ENCODE measurements around the gene NUCKS1. TPM values are rescaled to one million over a fixed set of nuclear protein-coding genes. Genes with fewer than 3 reads are reported as not detected.

The NUCKS1 gene
- total and polyA plus RNA-seq, 2 of the 4 experiments (the other 2 are of a cell fraction), result 37.9 to 103 TPM

- H2AK5ac ChIP-seq (ENCODE audit: low read depth, low read length), result peak overlapping the region; percentile 97; the same call in 1 of the 2 replicates
- 0 out of 2 replicates have a peak, but pooled peaks cover 1% of the 10 kb centered on the region for H3K36me3 ChIP-seq (ENCODE audit: control insufficient read depth, insufficient read depth, low read length)
- H3K9me3 ChIP-seq (ENCODE audit: control insufficient read depth, insufficient read depth, low read length), result no peaks in the 10 kb centered on the region
- H3K27me3 ChIP-seq (ENCODE audit: control insufficient read depth, insufficient read depth, low read length), result no peaks in the 10 kb centered on the region
- peak overlapping the region; percentile 99 for H2AFZ ChIP-seq (replicated peaks; ENCODE audit: low read length, poor library complexity)
- BruUV-seq (replicated peaks), result no TSS peak
- ChIA-PET POLR2A (ENCODE audit: unreplicated experiment) (no interaction called here), CTCF (interaction anchor here (1.2 kb wide), 1 partner anchor 38 kb away, joined by 4 read pairs; no protein-coding TSS in a partner anchor)
- peak overlapping the region; percentile 41; the same call in 1 of the 2 replicates for H2BK20ac ChIP-seq (ENCODE audit: low read depth, low read length)
- intact Hi-C loops (cut with micrococcal nuclease), result loop anchor here (2.0 kb wide), 2 partner anchors 25 to 63 kb away; partner anchors contain the start of genes RAB29 and SLC41A1
- 0% methylated on average over 4 of the region's 81 CpGs; no CpG with 5 or more reads in 1 of the 2 experiments for WGBS, 2 experiments (ENCODE audit: extremely low coverage in 2 of 2, insufficient read length in 1 of 2)
- H3K23ac ChIP-seq (ENCODE audit: low read depth, low read length), result peak overlapping the region; percentile 96
- H3K4me2 ChIP-seq (ENCODE audit: low read depth, low read length), result peak overlapping the region; percentile 90
- H4K5ac ChIP-seq (ENCODE audit: low read depth, low read length), result peak overlapping the region; percentile 15; the same call in 1 of the 2 replicates
- peak overlapping the region; percentile 83 for H3K9ac ChIP-seq (ENCODE audit: low read depth, low read length)
- H2BK5ac ChIP-seq (ENCODE audit: low read depth, low read length, poor library complexity, severe bottlenecking), result peak overlapping the region; percentile 89
- peak overlapping the region; percentile 45; the same call in 1 of the 3 replicates for H2BK15ac ChIP-seq (ENCODE audit: low read depth, low read length)
- peak overlapping the region; percentile 95 for H2AK9ac ChIP-seq (replicated peaks; ENCODE audit: low read depth, low read length, poor library complexity)
- in situ Hi-C loops (cut with MboI; ENCODE audit: low sequenced_read_pairs), result no loop called here
- peak overlapping the region; percentile 91 for H3K56ac ChIP-seq (ENCODE audit: extremely low read depth, insufficient read depth, low read length)
- peaks cover 45% of the 10 kb centered on the region for H4K20me1 ChIP-seq (ENCODE audit: insufficient read depth, low read length)
- peak overlapping the region; percentile 88 for H3K27ac ChIP-seq (ENCODE audit: insufficient read depth, low read length)
- H2BK120ac ChIP-seq (ENCODE audit: low read depth, low read length), result peak overlapping the region; percentile 5; the same call in 1 of the 2 replicates
- DNase-seq (peak; percentile 95), ATAC-seq (ENCODE audit: low read depth) (peak; percentile 88)
- H3K18ac ChIP-seq (ENCODE audit: low read depth, low read length), result peak overlapping the region; percentile 50
- dilution Hi-C loops (cut with HindIII; ENCODE audit: low sequenced_read_pairs, unreplicated experiment), result no loop called here
- no peaks in the 10 kb centered on the region; the same call in 1 of the 2 replicates for H3K4me1 ChIP-seq (ENCODE audit: control insufficient read depth, insufficient read depth, low read length)
- H3K4me3 ChIP-seq (ENCODE audit: insufficient read depth, low read depth, low read length), result peak overlapping the region; percentile 67
- peak overlapping the region; percentile 90 for H3K14ac ChIP-seq (replicated peaks; ENCODE audit: low read depth, low read length)
- H3K4ac ChIP-seq (ENCODE audit: low read depth, low read length), result peak overlapping the region; percentile 92
- peak overlapping the region; percentile 89 for H4K91ac ChIP-seq (ENCODE audit: insufficient read depth, low read depth, low read length)
- peaks cover 6% of the 10 kb centered on the region for H3K9me1 ChIP-seq (ENCODE audit: insufficient read depth, low read length)
- H4K8ac ChIP-seq (ENCODE audit: low read depth in 2 of 2, low read length in 2 of 2), result peak overlapping the region; percentile 48 to 82; a peak in 3 of 4 replicates
- H3K79me1 ChIP-seq (ENCODE audit: low read depth in 1 of 2, low read length in 2 of 2), result peaks cover 0 to 17% of the 10 kb centered on the region in 2 experiments; a peak in 2 of 4 replicates
- TF ChIP-seq RAD21 (IDR thresholded peaks at IDR 0.05; ENCODE audit: low read length) (no peak; the same call in 1 of the 2 replicates), USF2 (IDR thresholded peaks at IDR 0.05; ENCODE audit: low read depth, low read length) (no peak), MAZ (IDR thresholded peaks at IDR 0.05; ENCODE audit: borderline replicate concordance, low read depth, low read length) (peak; percentile 99), BHLHE40 (IDR thresholded peaks at IDR 0.05; ENCODE audit: low read depth, low read length) (no peak; the same call in 1 of the 2 replicates), MXI1 (IDR thresholded peaks at IDR 0.05; ENCODE audit: borderline replicate concordance, low read depth, low read length) (peak; percentile 72; the same call in 1 of the 2 replicates), CTCF (conservative IDR thresholded peaks at IDR 0.05; ENCODE audit: low read depth, low read length) (no peak), CEBPB (IDR thresholded peaks at IDR 0.05; ENCODE audit: low read depth, low read length) (no peak), NFE2L2 (IDR thresholded peaks at IDR 0.05; ENCODE audit: low read depth, low read length) (no peak), MAFK (IDR thresholded peaks at IDR 0.05; ENCODE audit: low read depth, low read length) (no peak), POLR2A (IDR thresholded peaks at IDR 0.05; ENCODE audit: low read depth, low read length) (no peak; the same call in 1 of the 2 replicates), RCOR1 (IDR thresholded peaks at IDR 0.05; ENCODE audit: insufficient replicate concordance, low read length) (no peak)
- TF ChIP-seq, protein P1, sequence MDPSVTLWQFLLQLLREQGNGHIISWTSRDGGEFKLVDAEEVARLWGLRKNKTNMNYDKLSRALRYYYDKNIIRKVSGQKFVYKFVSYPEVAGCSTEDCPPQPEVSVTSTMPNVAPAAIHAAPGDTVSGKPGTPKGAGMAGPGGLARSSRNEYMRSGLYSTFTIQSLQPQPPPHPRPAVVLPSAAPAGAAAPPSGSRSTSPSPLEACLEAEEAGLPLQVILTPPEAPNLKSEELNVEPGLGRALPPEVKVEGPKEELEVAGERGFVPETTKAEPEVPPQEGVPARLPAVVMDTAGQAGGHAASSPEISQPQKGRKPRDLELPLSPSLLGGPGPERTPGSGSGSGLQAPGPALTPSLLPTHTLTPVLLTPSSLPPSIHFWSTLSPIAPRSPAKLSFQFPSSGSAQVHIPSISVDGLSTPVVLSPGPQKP (IDR thresholded peaks at IDR 0.05; ENCODE audit: borderline replicate concordance, low read depth, low read length), result no peak
These were observed 496 bp downstream of the NUCKS1 start for GRCh38 chr1:205749234-205750137.

All from IMR-90 (cell line).